NCI-H146 treated with DMSO at 0.1 percent for 48 hours (cell line): Measurements from ENCODE around the gene RBPJL.

Source experiments
- DNase-seq: peaks from one replicate; lab custom pipeline; 2025; ENCODE audit not compliant: unreplicated experiment; lab: John Stamatoyannopoulos, UW

The RBPJL gene

GRCh38 chr20:45358282-45359068 is 51.8 kb downstream of the RBPJL start:
- no peak for DNase-seq

GRCh38 chr20:45359069-45359405 is 52.4 kb downstream of the RBPJL start:
- DNase-seq: no peak

- DNase-seq: no peak
Observed at GRCh38 chr20:45359406-45360148, 52.9 kb downstream of the RBPJL start.

- no peak for DNase-seq
Observed at GRCh38 chr20:45361793-45362192, 55.2 kb downstream of the RBPJL start.

GRCh38 chr20:45362804-45363610 is 56.4 kb downstream of the RBPJL start, which contains the start of gene SYS1:
Gene SYS1, plus strand, starts transcription at chr20:45363156. Its CDS starts 376 bp downstream, at chr20:45363532.
- peak; percentile 99 for DNase-seq

GRCh38 chr20:45363611-45364492 is 57.2 kb downstream of the RBPJL start:
- DNase-seq: no peak

GRCh38 chr20:45365444-45365970 is 58.9 kb downstream of the RBPJL start:
- no peak for DNase-seq

GRCh38 chr20:45366192-45366591 is 59.6 kb downstream of the RBPJL start:
- no peak for DNase-seq

GRCh38 chr20:45366631-45367030 is 60.0 kb downstream of the RBPJL start:
- no peak for DNase-seq

GRCh38 chr20:45367126-45367525 is 60.5 kb downstream of the RBPJL start:
- no peak for DNase-seq
